HepG2 (cell line): ENCODE results near the gene DOCK10. TPM values are rescaled to one million over a fixed set of nuclear protein-coding genes. Genes with fewer than 3 reads are reported as not detected.

Experiments used
- ATAC-seq: fragments of 200-7000 bp; cut with Tn5 transposase; 3 replicates; pipeline ENCODE4 v1.9.1; 2020; ENCODE audit warnings: mild to moderate bottlenecking, moderate library complexity
- BruUV-seq: library from RNA; stranded (reverse); fragments of 400-500 nt; replicated peaks from 2 replicates; lab custom pipeline; 2021; lab: Mats Ljungman, UMichigan
- CTCF ChIA-PET: fragments of 300-600 bp; formaldehyde crosslinking; extraction: SDS; loops from one replicate; lab custom pipeline; 2021; ENCODE audit warnings: low total read pairs, inconsistent platforms, low intra/inter-chr PET ratio; lab: Yijun Ruan, JAX
- POLR2A ChIA-PET: fragments of 350-600 bp; sonication (Branson Sonifier 250); formaldehyde crosslinking; loops from one replicate; lab custom pipeline; 2020; ENCODE audit warnings: antibody characterized with exemption, inconsistent platforms; lab: Yijun Ruan, JAX
- DNase-seq: peaks from one replicate; pipeline ENCODE4 v3.0.0-alpha.2; 2015; ENCODE audit warnings: low spot score
- FAIRE-seq: peaks from 3 replicates; lab custom pipeline; 2011; peaks lifted over from hg19 to GRCh38; lab: Jason Lieb, UNC
- H2AFZ ChIP-seq: one replicate; pipeline ENCODE4 v1.6.1; 2011; ENCODE audit warnings: low read length, inconsistent platforms
- H3K27ac ChIP-seq: fragments of 300-600 bp; 3 replicates; pipeline ENCODE4 v1.8.0; 2011; ENCODE audit warnings: mixed run types, mild to moderate bottlenecking, mixed read lengths, low read length, inconsistent platforms; ENCODE audit not compliant: insufficient read depth; ENCODE audit errors: extremely low read length
- H3K27me3 ChIP-seq, 2 experiments: fragments of 200-600 bp in 1 of 2; 2 replicates in 1 of 2; 3 replicates in 1 of 2; pipeline versions ENCODE4 v1.6.0 to v1.8.0; 2011; ENCODE audit warnings: low read length in 2 of 2, mild to moderate bottlenecking in 2 of 2, moderate library complexity in 2 of 2, inconsistent platforms in 1 of 2; ENCODE audit not compliant: insufficient read depth in 2 of 2, control insufficient read depth in 1 of 2
- H3K36me3 ChIP-seq, 2 experiments: fragments of 200-600 bp in 1 of 2; replicated peaks in 1 of 2; 2 replicates in 1 of 2; 3 replicates in 1 of 2; pipeline versions ENCODE4 v1.5.1 to v1.8.0; 2011; ENCODE audit warnings: low read length in 2 of 2, inconsistent platforms in 1 of 2; ENCODE audit not compliant: insufficient read depth in 2 of 2, control insufficient read depth in 1 of 2
- H3K4me1 ChIP-seq: 2 replicates; pipeline ENCODE4 v1.5.1; 2012; ENCODE audit warnings: low read length, inconsistent platforms; ENCODE audit not compliant: insufficient read depth
- H3K4me2 ChIP-seq: 2 replicates; pipeline ENCODE4 v1.6.0; 2011; ENCODE audit warnings: low read depth, low read length, inconsistent platforms
- H3K4me3 ChIP-seq, 3 experiments: fragments of 200-600 bp in 1 of 3; sonication (generic), shearing (Covaris generic) in 1 of 3; replicated peaks in 1 of 3; 2 replicates each; pipeline ENCODE4 v1.5.1; 2011 to 2016; ENCODE audit warnings: low read length in 3 of 3, inconsistent platforms in 2 of 3, low read depth in 2 of 3, mild to moderate bottlenecking in 2 of 3, control low read depth in 1 of 3, mixed read lengths in 1 of 3; ENCODE audit not compliant: insufficient read depth in 1 of 3
- H3K79me2 ChIP-seq: one replicate; pipeline ENCODE4 v1.6.1; 2011; ENCODE audit warnings: low read length, inconsistent platforms; ENCODE audit not compliant: insufficient read depth
- H3K9ac ChIP-seq: 2 replicates; pipeline ENCODE4 v1.6.0; 2011; ENCODE audit warnings: mild to moderate bottlenecking, low read depth, low read length, inconsistent platforms; ENCODE audit not compliant: insufficient read depth
- H3K9me3 ChIP-seq: 2 replicates; pipeline ENCODE4 v1.5.1; 2012; ENCODE audit warnings: mild to moderate bottlenecking, low read length
- H4K20me1 ChIP-seq: 2 replicates; pipeline ENCODE4 v1.6.0; 2011; ENCODE audit warnings: inconsistent platforms, mild to moderate bottlenecking, low read length, moderate library complexity; ENCODE audit not compliant: insufficient read depth
- AGO1 ChIP-seq: fragments of 200-400 bp; formaldehyde crosslinking; IDR thresholded peaks from 2 replicates; pipeline ENCODE4 v1.6.1; 2017; ENCODE audit warnings: mild to moderate bottlenecking, low read depth, low read length, moderate library complexity; ENCODE audit not compliant: poor library complexity, severe bottlenecking
- HNF4G ChIP-seq, 2 experiments: sonication (generic) in 1 of 2; formaldehyde crosslinking in 1 of 2; IDR thresholded peaks; 2 replicates each; pipeline versions ENCODE4 v1.4.0 to v1.6.1; 2011 to 2020; ENCODE audit warnings: borderline replicate concordance in 2 of 2, low read depth in 2 of 2, mild to moderate bottlenecking in 2 of 2, low read length in 1 of 2, missing genetic modification reagents in 1 of 2, moderate library complexity in 1 of 2
- NFRKB ChIP-seq: fragments of 450-650 bp; IDR thresholded peaks from 2 replicates; pipeline ENCODE4 v1.6.1; 2017
- NFYB ChIP-seq: sonication (generic); formaldehyde crosslinking; IDR thresholded peaks from 2 replicates; pipeline ENCODE4 v1.4.0; 2020; ENCODE audit warnings: missing genetic modification reagents
- PRPF4 ChIP-seq: fragments of 200-400 bp; formaldehyde crosslinking; IDR thresholded peaks from 2 replicates; pipeline ENCODE4 v1.6.1; 2016; ENCODE audit warnings: low read length, low read depth; ENCODE audit not compliant: poor library complexity, severe bottlenecking
- RARA ChIP-seq: IDR thresholded peaks from 2 replicates; pipeline ENCODE4 v1.6.1; 2016; ENCODE audit warnings: missing genetic modification reagents, missing compliant biosample characterization
- SIN3B ChIP-seq: fragments of 150-350 bp; IDR thresholded peaks from 2 replicates; pipeline ENCODE4 v1.6.1; 2014; ENCODE audit warnings: low read length
- XBP1 ChIP-seq: sonication (generic); formaldehyde crosslinking; IDR thresholded peaks from 2 replicates; pipeline ENCODE4 v1.5.0; 2020; ENCODE audit warnings: missing genetic modification reagents
- ZBTB40 ChIP-seq, 2 experiments: fragments of 450-650 bp in 1 of 2; sonication (generic) in 1 of 2; formaldehyde crosslinking in 1 of 2; IDR thresholded peaks; 2 replicates each; pipeline versions ENCODE4 v1.6.1 to v1.8.0; 2016 to 2022; ENCODE audit warnings: antibody characterized with exemption in 1 of 2, mild to moderate bottlenecking in 1 of 2, missing genetic modification reagents in 1 of 2
- ZNF207 ChIP-seq: fragments of 450-650 bp; IDR thresholded peaks from 2 replicates; pipeline ENCODE4 v1.6.1; 2016; ENCODE audit warnings: antibody characterized with exemption, borderline replicate concordance
- WGBS: methylation state at CpG from one replicate; pipeline ENCODE4 v1.1.6; 2017; ENCODE audit warnings: low lambda C conversion rate; 5-methylcytosine and 5-hydroxymethylcytosine counted together
- in situ Hi-C: cut with HindIII; loops from 2 replicates; pipeline ENCODE4 v1.10.0; 2017; ENCODE audit warnings: low pct_unique_long_range_greater_than_20kb; ENCODE audit not compliant: extremely low pct_ligation_motif_present
- intact Hi-C: fragments of 100-400 bp; cut with micrococcal nuclease; formaldehyde crosslinking; loops from one replicate; pipeline ENCODE4 v1.10.0; 2022; ENCODE audit not compliant: unreplicated experiment
- polyA plus RNA-seq, 8 experiments: library from polyadenylated mRNA; depleted of rRNA in 3 of 8; stranded (reverse) in 7 of 8; unstranded in 1 of 8; fragments of >200 nt; fragmentation: Illumina TruSeq in 4 of 8; extraction: Trizol in 4 of 8; gene quantifications; 2 replicates each; pipeline versions ENCODE4 v1.2.1 to v1.2.3, GENCODE V29; 2011 to 2016; ENCODE audit warnings: low read depth in 4 of 8, missing spikeins in 1 of 8, mixed read lengths in 1 of 8; ENCODE audit not compliant: insufficient read depth in 1 of 8
- total RNA-seq, 5 experiments: library from RNA; depleted of rRNA; stranded (reverse); fragments of >200 nt; fragmentation: Illumina TruSeq; extraction: Trizol; gene quantifications; 2 replicates each; pipeline ENCODE4 v1.2.3, GENCODE V29; 2016; ENCODE audit warnings: low read depth in 1 of 5
- TF ChIP-seq, protein P1 (sequence below): fragments of 450-650 bp; IDR thresholded peaks from 2 replicates; pipeline ENCODE4 v1.6.1; 2016
- TF ChIP-seq, protein P2 (sequence below): fragments of 450-650 bp; IDR thresholded peaks from 2 replicates; pipeline ENCODE4 v1.6.1; 2017

Gene DOCK10
- total and polyA plus RNA-seq, 2 of the 13 experiments (the other 11 are each of a cell fraction or from before 2014, with no cell fraction given) = not detected

- Histone ChIP-seq H3K9ac (no peak overlapping the region), H3K4me3 (no peak overlapping the region), H4K20me1 (no peaks in the 10 kb centered on the region), H3K9me3 (no peaks in the 10 kb centered on the region), H3K36me3 (no peaks in the 10 kb centered on the region), H3K4me2 (no peak overlapping the region), H2AFZ (no peak overlapping the region), H3K27ac (no peak overlapping the region), H3K4me1 (no peaks in the 10 kb centered on the region), H3K27me3 (no peaks in the 10 kb centered on the region), H3K79me2 (no peaks in the 10 kb centered on the region)
- BruUV-seq = no TSS peak
- ATAC-seq = peak; percentile 59; the same call in 2 of the 3 replicates
- POLR2A ChIA-PET = no interaction called here
- intact Hi-C loops = no loop called here
- 13% methylated on average over 8 of the region's 8 CpGs for WGBS
- FAIRE-seq = no peak
- in situ Hi-C loops = no loop called here
- CTCF ChIA-PET = no interaction called here
- DNase-seq = no peak
- TF ChIP-seq ZBTB40 (IDR thresholded peaks at IDR 0.05) (peak; percentile 19; the same call in 1 of the 2 replicates), ZBTB40 (CRISPR knock-in tag; IDR thresholded peaks at IDR 0.05) (no peak), SIN3B (no peak), AGO1 (no peak), ZNF207 (peak; percentile 57; the same call in 1 of the 2 replicates), XBP1 (no peak), RARA (CRISPR knock-in tag) (no peak), HNF4G (IDR thresholded peaks at IDR 0.05; ENCODE audit: borderline replicate concordance, low read depth, low read length) (no peak), HNF4G (CRISPR knock-in tag; IDR thresholded peaks at IDR 0.05; ENCODE audit: borderline replicate concordance, low read depth) (no peak), PRPF4 (no peak), NFYB (CRISPR knock-in tag) (no peak), NFRKB (0 out of 2 replicates have a peak, but pooled peaks have one; percentile 3)
- TF ChIP-seq, protein P1, sequence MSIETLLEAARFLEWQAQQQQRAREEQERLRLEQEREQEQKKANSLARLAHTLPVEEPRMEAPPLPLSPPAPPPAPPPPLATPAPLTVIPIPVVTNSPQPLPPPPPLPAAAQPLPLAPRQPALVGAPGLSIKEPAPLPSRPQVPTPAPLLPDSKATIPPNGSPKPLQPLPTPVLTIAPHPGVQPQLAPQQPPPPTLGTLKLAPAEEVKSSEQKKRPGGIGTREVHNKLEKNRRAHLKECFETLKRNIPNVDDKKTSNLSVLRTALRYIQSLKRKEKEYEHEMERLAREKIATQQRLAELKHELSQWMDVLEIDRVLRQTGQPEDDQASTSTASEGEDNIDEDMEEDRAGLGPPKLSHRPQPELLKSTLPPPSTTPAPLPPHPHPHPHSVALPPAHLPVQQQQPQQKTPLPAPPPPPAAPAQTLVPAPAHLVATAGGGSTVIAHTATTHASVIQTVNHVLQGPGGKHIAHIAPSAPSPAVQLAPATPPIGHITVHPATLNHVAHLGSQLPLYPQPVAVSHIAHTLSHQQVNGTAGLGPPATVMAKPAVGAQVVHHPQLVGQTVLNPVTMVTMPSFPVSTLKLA = peak; percentile 95
- TF ChIP-seq, protein P2, sequence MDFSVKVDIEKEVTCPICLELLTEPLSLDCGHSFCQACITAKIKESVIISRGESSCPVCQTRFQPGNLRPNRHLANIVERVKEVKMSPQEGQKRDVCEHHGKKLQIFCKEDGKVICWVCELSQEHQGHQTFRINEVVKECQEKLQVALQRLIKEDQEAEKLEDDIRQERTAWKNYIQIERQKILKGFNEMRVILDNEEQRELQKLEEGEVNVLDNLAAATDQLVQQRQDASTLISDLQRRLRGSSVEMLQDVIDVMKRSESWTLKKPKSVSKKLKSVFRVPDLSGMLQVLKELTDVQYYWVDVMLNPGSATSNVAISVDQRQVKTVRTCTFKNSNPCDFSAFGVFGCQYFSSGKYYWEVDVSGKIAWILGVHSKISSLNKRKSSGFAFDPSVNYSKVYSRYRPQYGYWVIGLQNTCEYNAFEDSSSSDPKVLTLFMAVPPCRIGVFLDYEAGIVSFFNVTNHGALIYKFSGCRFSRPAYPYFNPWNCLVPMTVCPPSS = 0 out of 2 replicates have a peak, but pooled peaks have one; percentile 38
Observed at GRCh38 chr2:224919472-224920110, 122.7 kb downstream of the DOCK10 start.
